Stimulated activated CD4-positive, alpha-beta T cell treated with anti-CD3 and anti-CD28 coated beads, TNF-alpha, amount 100 ng/mL, for 48 hours (primary cell): Measurements from ENCODE around the gene KCNH3.
"Not testable (repeated sequence)": the region's sequence is repeated elsewhere in the genome, so short reads cannot be mapped to it uniquely, and the experiment has no call there.

Source experiments
- DNase-seq, 3 donors: peaks; one replicate each; pipeline ENCODE4 v3.0.0-alpha.2; 2020; ENCODE audit warnings: low read depth in 3 of 3

The KCNH3 gene

DNA sequence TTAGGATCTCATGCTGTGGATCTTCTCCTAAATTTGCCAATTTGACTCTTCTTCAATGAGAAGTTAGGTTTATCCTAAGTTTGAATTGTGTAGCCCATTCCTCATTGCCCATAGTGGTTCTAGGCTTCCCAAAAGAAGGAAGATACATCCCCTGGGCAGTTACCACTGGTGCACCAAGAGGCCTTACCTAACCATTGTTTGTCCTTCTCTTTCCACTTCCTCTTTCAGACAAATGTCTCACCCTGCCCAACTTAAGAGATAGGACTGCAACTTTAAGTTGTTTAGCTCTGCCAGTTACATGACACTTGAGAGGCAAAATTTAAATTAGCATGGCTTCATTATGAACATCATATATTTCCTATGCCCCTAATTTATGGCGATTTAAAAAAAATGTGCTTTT lies 9.4 kb upstream of the KCNH3 start:
- DNase-seq: no peak

DNA sequence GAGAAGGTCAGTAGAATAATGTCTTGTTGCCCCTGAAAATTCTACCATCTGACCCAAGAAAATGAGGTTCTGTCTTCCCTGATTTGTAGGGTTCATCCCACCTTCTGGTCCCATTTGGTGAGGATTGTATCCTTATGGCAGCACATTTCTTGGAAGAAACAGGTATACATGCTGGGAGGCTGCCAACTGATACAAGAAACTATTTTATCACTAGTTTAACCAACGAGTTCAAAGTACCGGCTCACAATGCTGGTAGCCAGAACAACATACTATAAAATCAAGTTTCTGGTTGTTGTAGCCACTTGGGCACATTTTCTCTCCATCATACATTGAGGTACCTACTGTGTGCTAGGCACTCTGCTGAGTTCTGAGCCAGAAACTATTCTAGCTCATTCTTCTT lies 7.1 kb upstream of the KCNH3 start:
- DNase-seq: no peak

DNA sequence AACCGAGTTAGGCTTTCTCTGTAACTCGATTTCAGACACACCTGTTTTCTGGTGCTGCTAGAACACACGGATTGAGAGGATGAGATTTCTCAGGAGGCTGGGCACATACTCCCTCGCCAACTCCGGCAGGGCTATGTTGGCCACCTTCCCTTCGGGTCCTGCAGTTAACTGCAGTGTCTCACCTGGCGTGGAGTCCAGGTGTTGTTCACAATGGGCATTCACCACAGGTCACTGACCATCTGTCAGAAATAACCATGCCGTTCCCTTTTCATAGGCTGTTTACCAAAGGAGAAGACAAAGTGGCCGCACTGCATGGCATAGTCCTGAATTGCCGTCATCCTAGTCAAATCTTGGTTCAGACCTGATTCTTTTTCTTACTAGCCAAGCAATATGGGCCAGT lies 5.5 kb upstream of the KCNH3 start:
- no peak for DNase-seq

DNA sequence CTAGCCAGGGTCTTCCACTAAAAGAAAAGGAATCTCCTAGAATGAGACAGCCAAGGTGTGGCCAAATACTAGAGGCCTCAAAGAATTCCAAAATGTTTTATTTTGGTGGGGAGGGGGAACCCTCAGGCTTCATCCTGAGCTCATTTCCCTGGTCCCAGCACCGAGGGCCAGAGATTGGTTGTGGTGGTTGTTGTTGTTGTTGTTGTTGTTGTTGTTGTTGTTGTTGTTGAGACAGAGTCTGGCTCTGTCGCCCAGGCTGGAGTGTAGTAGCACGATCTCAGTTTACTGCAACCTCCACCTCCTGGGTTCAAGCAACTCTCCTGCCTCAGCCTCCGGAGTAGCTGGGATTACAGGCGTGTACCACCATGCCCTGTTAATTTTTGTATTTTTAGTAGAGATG lies 4.7 kb upstream of the KCNH3 start:
- DNase-seq: not testable (repeated sequence)

DNA sequence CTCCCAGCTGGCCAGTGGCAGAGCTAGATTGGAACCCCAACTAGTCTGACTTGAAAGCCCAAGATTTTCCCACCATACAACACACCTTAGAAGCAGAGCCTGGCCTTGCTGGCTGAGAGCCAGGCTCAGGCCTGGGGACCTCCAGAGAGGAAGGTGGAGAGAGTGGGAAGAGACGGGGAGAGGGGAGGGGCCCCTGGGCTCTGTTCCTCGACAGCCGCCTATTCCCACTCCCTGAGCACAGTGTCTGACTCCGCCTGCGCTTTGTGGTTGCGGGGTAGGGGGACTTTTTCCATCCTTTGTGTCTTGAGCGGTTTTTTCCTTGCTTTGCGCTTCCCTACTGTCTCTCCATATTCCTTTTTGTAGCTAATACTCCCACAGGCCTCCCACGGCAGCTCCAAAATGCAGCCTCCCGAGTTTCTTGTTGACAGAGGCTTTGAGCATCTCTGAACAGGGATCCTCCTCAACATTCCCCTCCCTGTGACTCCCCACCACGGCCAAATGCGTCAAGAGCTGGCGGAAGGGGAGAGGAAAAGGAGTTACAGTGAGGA lies 4.0 kb upstream of the KCNH3 start:
- no peak for DNase-seq

DNA sequence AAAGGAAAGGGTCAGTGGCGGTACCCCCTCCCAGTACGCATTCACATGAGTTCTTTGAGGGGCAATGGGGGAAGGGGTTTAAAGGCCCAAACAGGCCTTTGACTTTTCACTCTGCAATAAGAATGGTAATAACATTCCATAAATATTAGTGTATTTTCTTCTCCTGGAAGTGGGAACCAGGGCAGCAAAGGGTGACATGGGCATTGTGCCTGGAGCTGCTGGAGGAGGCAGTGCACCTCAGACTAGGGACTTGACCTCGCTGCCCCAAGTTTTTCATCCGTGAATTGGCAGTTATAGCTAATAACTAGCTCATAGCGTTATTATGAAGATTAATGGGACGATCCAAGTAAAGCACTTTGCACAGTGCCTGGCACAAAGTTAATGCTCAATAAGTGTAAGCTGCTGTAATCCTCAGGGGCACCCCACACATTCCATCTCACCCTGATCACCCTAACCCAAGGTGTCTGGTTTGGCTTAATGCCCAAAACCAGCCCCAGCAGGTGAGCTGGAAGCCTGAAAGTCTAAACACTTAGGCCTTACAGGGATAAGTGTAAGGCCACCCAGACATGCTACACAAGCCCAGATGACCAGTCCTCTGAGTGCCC lies 2.8 kb upstream of the KCNH3 start:
- DNase-seq: no peak

DNA sequence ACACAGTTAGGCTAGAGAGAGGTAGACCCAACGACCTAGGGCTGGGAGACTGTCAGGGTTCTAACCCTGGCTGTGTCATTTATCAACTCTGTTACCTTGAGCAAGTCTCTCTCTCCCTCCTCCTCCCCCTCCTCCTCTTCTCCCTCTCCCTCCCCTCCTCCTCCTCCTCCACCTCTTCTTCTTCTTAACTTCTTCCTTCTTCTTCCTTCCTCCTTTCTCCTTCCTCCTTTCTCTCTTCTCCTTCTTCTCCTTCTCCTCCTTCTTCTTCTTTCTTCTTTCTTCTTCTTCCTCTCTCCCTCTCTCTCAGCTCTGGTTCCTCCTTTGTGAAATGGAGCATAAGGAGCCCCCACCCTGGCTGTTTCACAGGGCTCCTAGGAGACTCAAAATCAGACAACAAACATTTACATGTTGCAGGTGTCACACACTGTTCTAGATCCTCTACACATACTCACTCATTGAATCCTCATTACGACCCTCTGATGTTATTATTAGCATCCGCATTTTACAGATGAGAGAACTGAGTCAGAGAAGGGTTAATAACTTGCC lies 2.2 kb upstream of the KCNH3 start:
- DNase-seq: no peak

DNA sequence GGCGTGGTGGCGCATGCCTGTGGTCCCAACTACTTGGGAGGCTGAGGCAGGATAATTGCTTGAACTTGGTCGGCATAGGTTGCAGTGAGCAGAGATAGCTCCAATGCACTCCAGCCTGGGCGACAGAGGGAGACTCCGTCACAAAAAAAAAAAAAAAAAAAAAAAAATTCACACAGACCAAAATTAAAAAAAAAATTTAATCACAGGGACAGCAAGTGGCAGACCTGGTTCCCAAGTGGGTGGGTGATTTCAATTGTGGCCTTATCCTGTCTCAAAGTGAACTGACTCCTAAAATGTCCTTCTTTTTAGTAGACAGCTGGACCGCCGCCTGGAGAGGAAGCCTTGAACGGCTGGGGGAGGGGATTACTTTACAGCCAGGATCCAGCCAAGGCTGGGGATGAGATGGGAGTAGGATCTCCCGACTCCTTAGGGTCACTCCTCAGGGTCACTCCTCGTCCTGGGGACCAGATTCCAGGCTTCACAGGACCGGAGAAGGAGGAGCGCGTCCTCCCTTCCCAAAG lies 1.5 kb upstream of the KCNH3 start:
- no peak for DNase-seq

DNA sequence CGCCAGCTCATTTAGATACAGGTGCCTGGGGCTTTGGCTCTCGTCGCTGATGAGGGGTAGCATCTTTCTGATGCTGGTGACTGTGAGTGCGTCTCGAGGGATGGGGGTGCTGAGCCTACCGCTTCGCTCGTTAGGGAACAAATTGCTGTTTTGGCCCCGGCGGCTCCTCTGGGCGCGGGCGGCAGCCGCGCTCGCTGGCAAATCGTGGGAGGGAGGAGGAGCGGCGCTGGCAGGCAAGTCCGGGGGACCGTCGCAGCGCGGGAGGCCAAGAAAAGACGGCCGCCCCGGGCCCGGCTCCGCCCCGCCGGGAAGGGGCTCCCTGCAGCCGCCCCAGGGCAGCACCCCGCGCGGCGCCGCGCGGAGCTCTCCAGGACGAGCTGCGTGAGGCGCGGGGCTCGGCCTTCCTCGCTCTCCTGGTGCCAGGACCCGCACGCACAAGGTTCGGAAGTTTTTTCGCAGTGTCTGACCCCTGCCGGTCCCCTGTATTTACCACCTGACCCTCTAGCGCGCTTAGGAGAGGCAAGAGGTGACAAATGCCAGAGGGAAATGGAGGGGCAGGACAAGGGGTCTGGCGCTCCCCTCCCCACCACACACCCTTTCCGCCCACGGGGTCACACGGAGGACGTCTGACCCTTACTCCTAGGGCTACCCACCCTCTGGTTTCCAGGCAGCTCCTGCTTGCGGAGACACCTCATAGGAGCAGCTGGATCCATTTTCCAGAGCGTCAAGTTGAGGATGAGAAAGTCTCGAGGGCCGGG lies 899 bp upstream of the KCNH3 start:
- DNase-seq: no peak

DNA sequence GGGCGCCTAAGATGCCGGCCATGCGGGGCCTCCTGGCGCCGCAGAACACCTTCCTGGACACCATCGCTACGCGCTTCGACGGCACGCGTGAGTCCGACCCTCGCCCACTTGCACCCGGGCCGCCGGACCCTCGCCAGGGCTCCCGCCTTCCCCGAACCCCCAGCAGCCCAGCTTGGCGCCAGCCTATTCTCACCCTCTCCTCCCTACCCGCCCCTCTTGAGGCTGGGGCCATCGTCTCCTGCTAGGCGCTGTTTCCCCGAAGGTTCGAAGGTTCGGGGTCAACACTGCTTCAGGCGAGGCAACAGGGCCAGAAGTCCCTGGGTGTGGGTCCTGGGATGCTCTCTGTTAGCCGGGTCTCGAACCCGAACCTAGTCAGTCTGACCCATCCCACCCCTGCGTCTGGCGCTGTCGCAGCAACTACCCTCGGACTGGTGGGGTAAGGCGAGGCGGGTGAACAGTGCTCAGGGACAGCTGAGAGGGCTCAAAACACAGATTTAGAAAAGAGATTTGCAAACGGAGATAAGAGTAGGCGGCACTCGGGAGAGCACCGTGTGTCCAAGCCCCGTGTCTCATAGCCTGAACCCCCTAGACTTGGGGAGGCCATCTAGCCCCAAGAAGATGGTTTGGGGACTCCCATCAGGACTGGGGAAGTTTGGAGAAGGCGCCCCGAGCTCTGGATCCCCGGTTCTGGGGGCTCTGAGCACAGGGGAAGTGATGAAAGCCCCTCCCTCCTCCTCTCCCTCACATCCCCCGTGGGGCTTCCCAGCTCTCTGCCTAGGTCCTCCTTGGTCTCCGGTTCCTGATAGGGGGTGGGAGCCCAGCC lies 787 bp downstream of the KCNH3 start:
- no peak for DNase-seq

DNA sequence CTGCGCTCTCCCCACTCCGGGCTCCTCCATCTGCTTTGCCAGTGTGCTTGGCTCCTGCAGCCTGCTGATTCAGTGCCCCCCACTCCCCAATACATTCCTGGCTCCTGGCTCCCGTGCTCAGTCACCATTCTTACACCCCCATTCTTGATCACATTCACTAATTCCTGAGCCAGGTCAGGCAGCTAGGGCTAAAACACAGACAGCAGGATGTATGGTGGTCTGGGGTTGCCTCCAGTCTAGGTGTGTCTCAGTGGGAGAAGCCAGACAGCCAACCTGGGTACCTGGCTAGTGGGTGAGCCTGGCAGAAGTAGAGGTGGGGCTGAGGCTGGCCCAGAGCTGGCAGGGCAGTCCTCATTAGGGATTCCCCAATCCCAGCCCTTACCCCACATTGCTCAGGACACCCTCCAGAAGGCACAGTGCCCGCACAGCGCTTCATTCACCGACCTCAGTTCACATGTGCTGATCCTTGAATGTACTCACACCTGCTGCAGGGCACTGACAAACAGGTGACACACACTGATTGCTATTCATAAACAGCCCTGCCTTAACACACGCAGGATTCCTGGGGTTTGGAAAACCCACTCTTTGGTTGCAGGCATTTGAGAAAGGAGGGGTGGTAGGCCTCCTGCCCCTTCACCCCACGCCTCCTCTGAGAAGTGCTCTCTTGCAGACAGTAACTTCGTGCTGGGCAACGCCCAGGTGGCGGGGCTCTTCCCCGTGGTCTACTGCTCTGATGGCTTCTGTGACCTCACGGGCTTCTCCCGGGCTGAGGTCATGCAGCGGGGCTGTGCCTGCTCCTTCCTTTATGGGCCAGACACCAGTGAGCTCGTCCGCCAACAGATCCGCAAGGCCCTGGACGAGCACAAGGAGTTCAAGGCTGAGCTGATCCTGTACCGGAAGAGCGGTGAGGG lies 1.7 kb downstream of the KCNH3 start:
- DNase-seq: no peak

DNA sequence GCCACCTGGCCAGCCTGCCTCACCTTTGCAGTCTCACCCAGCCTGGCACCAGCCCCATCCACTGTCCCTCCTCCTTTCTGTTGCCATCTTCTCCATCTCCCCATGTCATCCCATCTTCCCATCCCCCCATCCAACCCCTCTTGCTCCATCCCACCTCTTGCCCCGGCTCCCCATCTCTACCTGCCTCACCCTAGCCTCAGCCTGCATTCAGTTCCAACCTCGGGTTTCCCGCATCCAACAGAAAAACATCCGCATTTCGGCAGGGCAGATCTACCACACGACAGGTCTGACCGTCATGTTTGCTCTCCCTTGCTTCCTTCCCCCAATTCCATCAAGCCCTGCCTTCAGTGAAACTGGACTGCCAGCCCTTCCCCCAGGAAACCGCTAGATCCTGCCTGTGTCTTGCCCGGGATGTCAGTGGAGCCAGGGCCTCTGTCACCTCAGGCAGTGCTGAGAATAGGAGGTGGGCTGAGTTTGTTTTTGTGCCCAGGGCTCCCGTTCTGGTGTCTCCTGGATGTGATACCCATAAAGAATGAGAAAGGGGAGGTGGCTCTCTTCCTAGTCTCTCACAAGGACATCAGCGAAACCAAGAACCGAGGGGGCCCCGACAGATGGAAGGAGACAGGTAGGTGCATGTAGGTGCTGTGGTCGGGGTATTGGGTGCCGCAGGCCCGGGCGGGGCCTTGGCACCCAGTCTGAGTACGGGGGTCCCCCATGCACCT lies 2.5 kb downstream of the KCNH3 start:
- no peak for DNase-seq

DNA sequence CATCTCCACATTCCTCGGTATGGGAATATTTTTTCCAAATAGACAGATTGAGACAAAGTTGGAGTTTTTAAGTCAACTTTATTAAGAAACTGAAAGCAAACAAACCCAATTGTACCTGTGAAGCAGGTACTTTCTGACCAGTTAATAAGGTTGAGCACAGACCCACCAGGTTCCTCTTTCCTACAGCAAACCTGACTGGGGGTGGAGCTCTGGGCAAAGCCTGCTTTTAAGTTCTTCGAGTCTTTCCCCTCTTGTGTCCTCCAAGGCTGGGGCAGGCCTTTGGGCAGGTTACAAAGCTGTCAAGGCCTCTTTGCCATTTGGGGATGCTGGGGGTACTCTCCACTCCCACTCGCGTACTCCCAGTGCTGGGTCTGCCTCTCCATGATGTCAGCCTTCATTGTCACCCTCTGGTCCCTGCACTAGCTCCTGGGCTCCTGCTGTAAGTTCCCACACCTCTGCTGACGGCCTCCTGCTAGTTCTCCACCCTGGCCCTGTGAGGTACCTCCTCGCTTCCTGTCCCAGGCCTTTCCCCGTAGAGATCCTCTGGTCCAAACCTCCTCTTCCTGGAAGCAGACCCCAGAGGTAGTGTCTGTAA lies 3.2 kb downstream of the KCNH3 start:
- no peak for DNase-seq

DNA sequence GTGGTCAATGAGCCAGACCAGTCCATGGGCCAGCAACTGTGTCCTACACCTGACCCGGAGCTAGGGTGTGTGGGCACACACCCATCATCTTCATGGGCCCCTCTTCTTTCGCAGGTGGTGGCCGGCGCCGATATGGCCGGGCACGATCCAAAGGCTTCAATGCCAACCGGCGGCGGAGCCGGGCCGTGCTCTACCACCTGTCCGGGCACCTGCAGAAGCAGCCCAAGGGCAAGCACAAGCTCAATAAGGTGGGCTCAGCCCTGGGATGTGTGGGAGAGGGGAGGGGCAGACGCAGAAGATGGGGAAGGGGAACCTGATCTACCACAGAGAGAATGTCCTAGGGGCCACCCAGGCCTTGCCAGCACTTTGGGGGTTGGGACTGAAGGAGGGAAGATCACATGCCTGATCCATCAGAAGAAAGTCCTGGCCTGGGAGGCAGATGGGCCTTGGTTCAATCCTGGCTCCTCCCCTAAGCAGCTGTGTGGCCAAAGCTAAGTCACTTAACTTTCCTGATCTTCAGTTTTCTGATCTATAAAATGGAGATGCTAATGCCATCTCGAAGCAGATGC lies 3.8 kb downstream of the KCNH3 start:
- DNase-seq: no peak

DNA sequence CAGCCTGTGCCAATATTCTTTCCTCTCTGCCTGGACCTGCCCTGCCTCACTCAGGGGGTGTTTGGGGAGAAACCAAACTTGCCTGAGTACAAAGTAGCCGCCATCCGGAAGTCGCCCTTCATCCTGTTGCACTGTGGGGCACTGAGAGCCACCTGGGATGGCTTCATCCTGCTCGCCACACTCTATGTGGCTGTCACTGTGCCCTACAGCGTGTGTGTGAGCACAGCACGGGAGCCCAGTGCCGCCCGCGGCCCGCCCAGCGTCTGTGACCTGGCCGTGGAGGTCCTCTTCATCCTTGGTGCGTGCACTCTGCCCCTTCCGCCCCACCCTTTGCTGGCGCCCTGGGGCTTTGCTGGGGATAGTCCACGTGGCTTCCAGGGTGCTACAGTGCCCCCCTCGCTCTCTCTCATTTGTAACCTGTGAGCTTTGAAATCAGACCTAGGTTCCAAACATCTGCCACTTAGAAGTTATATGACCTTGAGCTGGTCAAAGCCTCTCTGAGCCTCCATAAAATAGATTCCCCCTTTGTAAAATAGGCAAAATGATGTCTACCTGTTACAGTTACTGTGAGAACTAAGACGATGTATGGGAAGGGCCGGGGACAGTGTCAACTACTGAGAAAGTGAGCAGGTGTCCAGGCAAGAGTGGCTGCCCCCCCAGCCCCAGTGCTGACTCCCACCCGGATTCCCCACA lies 4.5 kb downstream of the KCNH3 start:
- DNase-seq: no peak

DNA sequence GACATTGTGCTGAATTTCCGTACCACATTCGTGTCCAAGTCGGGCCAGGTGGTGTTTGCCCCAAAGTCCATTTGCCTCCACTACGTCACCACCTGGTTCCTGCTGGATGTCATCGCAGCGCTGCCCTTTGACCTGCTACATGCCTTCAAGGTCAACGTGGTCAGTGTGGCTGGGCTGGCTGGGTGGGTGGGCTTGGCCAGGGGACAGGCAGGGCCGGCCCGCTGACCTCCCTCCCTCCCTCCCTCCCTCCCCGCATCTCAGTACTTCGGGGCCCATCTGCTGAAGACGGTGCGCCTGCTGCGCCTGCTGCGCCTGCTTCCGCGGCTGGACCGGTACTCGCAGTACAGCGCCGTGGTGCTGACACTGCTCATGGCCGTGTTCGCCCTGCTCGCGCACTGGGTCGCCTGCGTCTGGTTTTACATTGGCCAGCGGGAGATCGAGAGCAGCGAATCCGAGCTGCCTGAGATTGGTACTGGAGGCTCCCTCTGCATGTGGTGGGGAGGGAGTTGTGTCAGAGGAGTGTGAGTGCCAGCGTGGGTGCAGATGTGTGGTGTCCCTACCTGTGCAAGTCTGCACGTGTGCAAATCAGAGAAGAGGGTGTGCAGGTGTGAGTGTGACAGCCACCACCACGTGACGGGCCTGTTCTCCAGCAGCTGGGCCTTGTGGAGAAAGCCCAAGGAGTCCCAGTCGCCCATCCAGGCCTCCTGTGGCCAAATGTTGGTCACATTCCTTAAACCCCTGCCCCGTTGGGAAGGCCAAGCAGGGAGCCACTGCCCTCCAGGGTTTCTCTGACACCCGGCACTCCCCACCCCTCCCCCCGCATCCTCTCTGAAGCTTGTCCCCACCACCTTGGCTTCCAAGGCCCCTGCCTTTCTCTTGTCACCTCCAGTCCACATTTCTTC lies 5.3 kb downstream of the KCNH3 start:
- DNase-seq: no peak

DNA sequence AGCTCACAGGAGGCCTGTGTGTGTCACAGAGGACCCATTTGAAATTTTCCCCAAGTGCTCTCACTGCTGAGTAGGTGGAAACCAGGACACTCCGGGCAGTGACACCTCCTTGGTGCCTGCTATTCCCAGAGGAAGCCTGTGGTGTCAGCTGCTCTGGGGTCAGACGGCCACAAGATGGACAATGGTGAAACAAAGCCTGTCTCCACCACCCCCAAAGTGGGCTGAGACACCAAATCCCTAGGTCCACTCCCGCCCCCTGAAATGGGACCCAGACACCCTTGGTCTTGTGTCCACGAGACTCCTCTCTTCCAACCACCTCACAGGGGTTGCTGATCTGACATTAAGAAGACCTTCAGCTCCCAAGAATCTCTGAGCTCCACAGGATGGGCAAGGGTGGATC lies 7.0 kb downstream of the KCNH3 start:
- DNase-seq: no peak

DNA sequence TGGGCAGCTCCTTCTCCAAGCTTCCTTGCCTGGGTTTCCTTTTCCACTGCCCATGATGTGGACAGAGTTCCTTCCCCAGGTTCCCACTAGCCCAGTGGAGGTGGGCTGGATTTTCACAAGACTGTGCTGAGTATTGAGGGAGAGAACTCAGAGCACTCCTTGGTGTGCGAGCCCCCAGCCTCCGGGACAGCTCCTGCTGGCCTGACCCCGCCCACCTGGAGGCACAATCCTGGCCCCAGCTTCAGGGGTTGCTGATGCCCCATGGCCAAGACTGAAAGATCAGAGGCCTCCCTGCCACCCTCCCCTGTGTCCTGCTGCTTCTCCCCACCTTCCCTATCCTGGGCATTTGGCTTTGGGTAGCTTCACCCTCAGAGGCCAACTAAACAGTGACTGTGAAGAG lies 7.7 kb downstream of the KCNH3 start:
- no peak for DNase-seq
